Measurements from ENCODE around the gene ROBO1. TPM values are rescaled to one million over a fixed set of nuclear protein-coding genes. Genes with fewer than 3 reads are reported as not detected.

Gene ROBO1
- total RNA-seq, 1 donor from 2014 or later = 3.1 TPM

- intact Hi-C loops (cut with micrococcal nuclease) = no loop called here
- no peaks in the 10 kb centered on the region for H3K27me3 Mint-ChIP-seq
- POLR2A ChIA-PET = no interaction called here
Observed at GRCh38 chr3:78745847-78746246, 1022.0 kb downstream of the ROBO1 start.

GRCh38 chr3:78742491-78742890, 1025.3 kb downstream of the ROBO1 start:
- peaks cover 2% of the 10 kb centered on the region for H3K9me3 Mint-ChIP-seq
- no peak for DNase-seq
- ChIA-PET POLR2A (no interaction called here), CTCF (no interaction called here)
- H3K4me3 Mint-ChIP-seq = no peak overlapping the region
- H3K27me3 Mint-ChIP-seq = no peaks in the 10 kb centered on the region
- TF ChIP-seq CTCF (IDR thresholded peaks at IDR 0.05) = no peak
- H3K27ac Mint-ChIP-seq = no peak overlapping the region
- no peak for ATAC-seq (ENCODE audit: low read depth)
- H3K4me1 Mint-ChIP-seq = no peaks in the 10 kb centered on the region
- intact Hi-C loops (cut with micrococcal nuclease) = no loop called here
- no peaks in the 10 kb centered on the region for H3K36me3 Mint-ChIP-seq (ENCODE audit: low read depth)

More at GRCh38 chr3:78745847-78746246, 1022.0 kb downstream of the ROBO1 start:
- Mint-ChIP-seq H3K27ac (no peak overlapping the region), H3K36me3 (ENCODE audit: low read depth) (no peaks in the 10 kb centered on the region), H3K9me3 (no peaks in the 10 kb centered on the region), H3K4me1 (no peaks in the 10 kb centered on the region), H3K4me3 (no peak overlapping the region)
- CTCF ChIA-PET = no interaction called here
- TF ChIP-seq CTCF (IDR thresholded peaks at IDR 0.05) = no peak
- ATAC-seq (ENCODE audit: low read depth) = no peak
- DNase-seq = no peak

GRCh38 chr3:78742041-78742440, 1025.8 kb downstream of the ROBO1 start:
- Mint-ChIP-seq H3K36me3 (ENCODE audit: low read depth) (no peaks in the 10 kb centered on the region), H3K4me1 (no peaks in the 10 kb centered on the region), H3K27me3 (no peaks in the 10 kb centered on the region), H3K27ac (no peak overlapping the region), H3K4me3 (no peak overlapping the region), H3K9me3 (peaks cover 2% of the 10 kb centered on the region)
- CTCF ChIA-PET = no interaction called here
- POLR2A ChIA-PET = no interaction called here
- TF ChIP-seq CTCF (IDR thresholded peaks at IDR 0.05) = no peak
- intact Hi-C loops (cut with micrococcal nuclease) = no loop called here
- ATAC-seq (ENCODE audit: low read depth) (no peak), DNase-seq (no peak)

GRCh38 chr3:78741066-78741645, 1026.6 kb downstream of the ROBO1 start:
- Mint-ChIP-seq H3K4me1 (no peaks in the 10 kb centered on the region), H3K36me3 (ENCODE audit: low read depth) (no peaks in the 10 kb centered on the region), H3K27me3 (no peaks in the 10 kb centered on the region), H3K9me3 (peaks cover 4% of the 10 kb centered on the region), H3K27ac (no peak overlapping the region), H3K4me3 (no peak overlapping the region)
- DNase-seq (no peak), ATAC-seq (ENCODE audit: low read depth) (no peak)
- ChIA-PET CTCF (no interaction called here), POLR2A (no interaction called here)
- intact Hi-C loops (cut with micrococcal nuclease) = no loop called here
- TF ChIP-seq CTCF (IDR thresholded peaks at IDR 0.05) = no peak

- H3K9me3 Mint-ChIP-seq = peaks cover 4% of the 10 kb centered on the region
- no peak for DNase-seq
- POLR2A ChIA-PET = no interaction called here
- CTCF ChIA-PET = no interaction called here
- no peak for TF ChIP-seq CTCF (IDR thresholded peaks at IDR 0.05)
- H3K36me3 Mint-ChIP-seq (ENCODE audit: low read depth) = no peaks in the 10 kb centered on the region
- H3K4me1 Mint-ChIP-seq = no peaks in the 10 kb centered on the region
- ATAC-seq (ENCODE audit: low read depth) = no peak
- no peak overlapping the region for H3K4me3 Mint-ChIP-seq
- H3K27me3 Mint-ChIP-seq = no peaks in the 10 kb centered on the region
- H3K27ac Mint-ChIP-seq = no peak overlapping the region
- intact Hi-C loops (cut with micrococcal nuclease) = no loop called here
Observed at GRCh38 chr3:78738833-78739232, 1029.0 kb downstream of the ROBO1 start.

Data from activated B cell treated with CpG ODN at 0.5 μM for 24 hours (primary cell).